ENCODE data around the gene SLC16A8. TPM values are rescaled to one million over a fixed set of nuclear protein-coding genes. Genes with fewer than 3 reads are reported as not detected.

Gene SLC16A8
- polyA plus RNA-seq, 1 donor (not counting 4 experiments of a cell fraction or from before 2014, with no cell fraction given), result not detected

- no peak overlapping the region for H2AFZ ChIP-seq (ENCODE audit: control insufficient read depth, low read length)
- no peak overlapping the region for H3K4me2 ChIP-seq (ENCODE audit: control insufficient read depth, extremely low read depth, insufficient read depth, low read depth, low read length)
- dilution Hi-C loops (cut with MboI; ENCODE audit: extremely low pct_ligation_motif_present, low sequenced_read_pairs), result no loop called here
- H4K20me1 ChIP-seq (ENCODE audit: control insufficient read depth, extremely low read depth, insufficient read depth, low read length), result no peaks in the 10 kb centered on the region
- H3K9ac ChIP-seq (ENCODE audit: control insufficient read depth, extremely low read depth, insufficient read depth, low read length), result no peak overlapping the region
- peaks cover 0 to 5% of the 10 kb centered on the region in 2 experiments for H3K36me3 ChIP-seq (ENCODE audit: control insufficient read depth in 2 of 2, extremely low read depth in 1 of 2, insufficient read depth in 2 of 2, low read length in 2 of 2)
- no peak for FAIRE-seq
- H3K27me3 ChIP-seq (ENCODE audit: control insufficient read depth, extremely low read depth, insufficient read depth, low read length), result no peaks in the 10 kb centered on the region
- DNase-seq (ENCODE audit: low read depth, low spot score), result no peak
- H3K4me1 ChIP-seq (ENCODE audit: control insufficient read depth, extremely low read depth, insufficient read depth, low read length), result peaks cover 13% of the 10 kb centered on the region
- TF ChIP-seq EZH2 (IDR thresholded peaks at IDR 0.05; ENCODE audit: low read length) (no peak), CTCF (optimal IDR thresholded peaks at IDR 0.05 in 1 of 3, IDR thresholded peaks at IDR 0.05 in 1 of 3, conservative IDR thresholded peaks at IDR 0.05 in 1 of 3; ENCODE audit: extremely low read depth in 1 of 3, insufficient read depth in 2 of 3, low read length in 3 of 3) (no peak)
- H3K79me2 ChIP-seq (ENCODE audit: control insufficient read depth, insufficient read depth, low read length), result no peaks in the 10 kb centered on the region
- no peak overlapping the region for H3K27ac ChIP-seq (ENCODE audit: control insufficient read depth, insufficient read depth, low read length)
- H3K4me3 ChIP-seq (ENCODE audit: control insufficient read depth in 2 of 3, extremely low read depth in 1 of 3, insufficient read depth in 2 of 3, low read depth in 1 of 3, low read length in 3 of 3), result no peak overlapping the region
- no peaks in the 10 kb centered on the region for H3K9me1 ChIP-seq (ENCODE audit: control insufficient read depth, extremely low read depth, insufficient read depth, low read length)
- H3K9me3 ChIP-seq (ENCODE audit: control insufficient read depth, low read depth, low read length), result no peaks in the 10 kb centered on the region
These were observed 48.8 kb upstream of the SLC16A8 start for GRCh38 chr22:38132794-38133193.

DNA sequence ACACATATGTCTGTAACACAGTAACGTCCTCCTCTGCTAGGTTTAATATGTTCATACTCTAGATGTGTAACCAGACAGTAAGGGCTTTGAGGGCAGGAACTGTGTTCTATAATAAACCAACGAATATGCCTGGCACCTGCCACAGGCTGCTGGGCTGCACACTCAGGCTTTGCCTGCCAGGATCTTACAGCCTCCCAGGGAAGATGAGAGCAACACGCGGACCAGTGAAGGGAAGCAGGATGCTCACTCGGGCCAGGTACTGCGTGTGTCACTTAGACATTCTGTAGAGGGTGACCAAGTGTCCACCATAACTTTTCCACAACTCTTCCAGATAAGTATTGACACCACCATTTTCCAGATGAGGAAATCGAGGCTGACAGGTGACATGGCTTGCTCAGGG, 48.2 kb upstream of the SLC16A8 start:
- no peak overlapping the region for H3K4me3 ChIP-seq (ENCODE audit: control insufficient read depth in 2 of 3, extremely low read depth in 1 of 3, insufficient read depth in 2 of 3, low read depth in 1 of 3, low read length in 3 of 3)
- dilution Hi-C loops (cut with MboI; ENCODE audit: extremely low pct_ligation_motif_present, low sequenced_read_pairs), result no loop called here
- FAIRE-seq, result no peak

More for the DNA sequence above, 48.2 kb upstream of the SLC16A8 start:
- no peaks in the 10 kb centered on the region for H3K27me3 ChIP-seq (ENCODE audit: control insufficient read depth, extremely low read depth, insufficient read depth, low read length)
- H3K36me3 ChIP-seq (ENCODE audit: control insufficient read depth in 2 of 2, extremely low read depth in 1 of 2, insufficient read depth in 2 of 2, low read length in 2 of 2), result peaks cover 0 to 5% of the 10 kb centered on the region in 2 experiments
- H3K4me2 ChIP-seq (ENCODE audit: control insufficient read depth, extremely low read depth, insufficient read depth, low read depth, low read length), result no peak overlapping the region
- H3K27ac ChIP-seq (ENCODE audit: control insufficient read depth, insufficient read depth, low read length), result no peak overlapping the region
- H4K20me1 ChIP-seq (ENCODE audit: control insufficient read depth, extremely low read depth, insufficient read depth, low read length), result no peaks in the 10 kb centered on the region
- no peak overlapping the region for H2AFZ ChIP-seq (ENCODE audit: control insufficient read depth, low read length)
- no peak overlapping the region for H3K9ac ChIP-seq (ENCODE audit: control insufficient read depth, extremely low read depth, insufficient read depth, low read length)
- no peak for TF ChIP-seq CTCF (optimal IDR thresholded peaks at IDR 0.05 in 1 of 3, IDR thresholded peaks at IDR 0.05 in 1 of 3, conservative IDR thresholded peaks at IDR 0.05 in 1 of 3; ENCODE audit: extremely low read depth in 1 of 3, insufficient read depth in 2 of 3, low read length in 3 of 3)
- TF ChIP-seq EZH2 (IDR thresholded peaks at IDR 0.05; ENCODE audit: low read length), result no peak
- DNase-seq (ENCODE audit: low read depth, low spot score), result no peak
- H3K79me2 ChIP-seq (ENCODE audit: control insufficient read depth, insufficient read depth, low read length), result no peaks in the 10 kb centered on the region
- no peaks in the 10 kb centered on the region for H3K9me1 ChIP-seq (ENCODE audit: control insufficient read depth, extremely low read depth, insufficient read depth, low read length)
- peaks cover 13% of the 10 kb centered on the region for H3K4me1 ChIP-seq (ENCODE audit: control insufficient read depth, extremely low read depth, insufficient read depth, low read length)
- no peaks in the 10 kb centered on the region for H3K9me3 ChIP-seq (ENCODE audit: control insufficient read depth, low read depth, low read length)

Data from keratinocyte (primary cell).